Measurements from ENCODE around the gene C1orf116. TPM values are rescaled to one million over a fixed set of nuclear protein-coding genes. Genes with fewer than 3 reads are reported as not detected.

Gene C1orf116
- total RNA-seq, 6 donors from 2014 or later, result 92.5 to 222 (median 193) TPM

DNA sequence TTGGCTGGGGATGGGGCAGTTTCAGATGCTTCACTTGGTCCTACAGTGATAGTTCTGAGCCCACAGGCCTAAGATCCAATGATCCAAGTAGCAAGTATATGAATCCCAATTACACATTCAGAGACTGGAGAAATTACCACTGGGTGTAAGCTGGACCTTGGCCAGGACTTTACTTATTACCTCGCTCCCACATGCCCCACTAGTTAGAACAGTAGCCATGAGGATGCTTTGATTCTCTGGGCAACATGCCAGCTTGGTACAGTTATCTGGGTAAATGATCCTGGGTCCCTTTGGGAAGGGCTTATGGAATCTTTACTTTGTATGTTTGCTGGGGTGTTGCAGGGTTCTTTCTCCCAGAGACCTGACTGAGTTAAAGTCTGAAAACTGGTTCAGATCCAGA is 57.2 kb downstream of the C1orf116 start:
- DNase-seq (no peak), ATAC-seq (ENCODE audit: low FRiP score in 2 of 2) (no peak)
- H3K9me3 ChIP-seq, result no peaks in the 10 kb centered on the region
- no peak overlapping the region for H3K4me3 ChIP-seq
- H3K27ac ChIP-seq, result no peak overlapping the region
- 91 to 93% methylated on average over 1 of the region's 1 CpG for WGBS, 2 donors
- no peaks in the 10 kb centered on the region for H3K27me3 ChIP-seq
- H3K36me3 ChIP-seq, result no peaks in the 10 kb centered on the region
- TF ChIP-seq, protein P1, sequence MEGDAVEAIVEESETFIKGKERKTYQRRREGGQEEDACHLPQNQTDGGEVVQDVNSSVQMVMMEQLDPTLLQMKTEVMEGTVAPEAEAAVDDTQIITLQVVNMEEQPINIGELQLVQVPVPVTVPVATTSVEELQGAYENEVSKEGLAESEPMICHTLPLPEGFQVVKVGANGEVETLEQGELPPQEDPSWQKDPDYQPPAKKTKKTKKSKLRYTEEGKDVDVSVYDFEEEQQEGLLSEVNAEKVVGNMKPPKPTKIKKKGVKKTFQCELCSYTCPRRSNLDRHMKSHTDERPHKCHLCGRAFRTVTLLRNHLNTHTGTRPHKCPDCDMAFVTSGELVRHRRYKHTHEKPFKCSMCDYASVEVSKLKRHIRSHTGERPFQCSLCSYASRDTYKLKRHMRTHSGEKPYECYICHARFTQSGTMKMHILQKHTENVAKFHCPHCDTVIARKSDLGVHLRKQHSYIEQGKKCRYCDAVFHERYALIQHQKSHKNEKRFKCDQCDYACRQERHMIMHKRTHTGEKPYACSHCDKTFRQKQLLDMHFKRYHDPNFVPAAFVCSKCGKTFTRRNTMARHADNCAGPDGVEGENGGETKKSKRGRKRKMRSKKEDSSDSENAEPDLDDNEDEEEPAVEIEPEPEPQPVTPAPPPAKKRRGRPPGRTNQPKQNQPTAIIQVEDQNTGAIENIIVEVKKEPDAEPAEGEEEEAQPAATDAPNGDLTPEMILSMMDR (IDR thresholded peaks at IDR 0.05), result no peak
- TF ChIP-seq POLR2A (IDR thresholded peaks at IDR 0.05) (no peak), EP300 (IDR thresholded peaks at IDR 0.05) (no peak), POLR2AphosphoS5 (IDR thresholded peaks at IDR 0.05) (no peak)
- peaks cover 0 to 7% (median 0%) of the 10 kb centered on the region in 4 donors for H3K4me1 ChIP-seq

- no peaks in the 10 kb centered on the region for H3K36me3 ChIP-seq
- no peak overlapping the region for H3K27ac ChIP-seq
- 87 to 100% methylated on average over 1 to 3 of the region's 3 CpGs for WGBS, 2 donors
- H3K4me1 ChIP-seq, result peaks cover 0 to 6% (median 1%) of the 10 kb centered on the region in 4 donors
- no peak overlapping the region for H3K4me3 ChIP-seq
- no peak for ATAC-seq (ENCODE audit: low FRiP score in 2 of 2)
- no peaks in the 10 kb centered on the region for H3K27me3 ChIP-seq
- TF ChIP-seq EP300 (IDR thresholded peaks at IDR 0.05), result no peak
- TF ChIP-seq POLR2A (IDR thresholded peaks at IDR 0.05), result no peak
- DNase-seq, result no peak
- H3K9me3 ChIP-seq, result no peaks in the 10 kb centered on the region
These were observed 58.4 kb downstream of the C1orf116 start for GRCh38 chr1:206974140-206974539.

DNA sequence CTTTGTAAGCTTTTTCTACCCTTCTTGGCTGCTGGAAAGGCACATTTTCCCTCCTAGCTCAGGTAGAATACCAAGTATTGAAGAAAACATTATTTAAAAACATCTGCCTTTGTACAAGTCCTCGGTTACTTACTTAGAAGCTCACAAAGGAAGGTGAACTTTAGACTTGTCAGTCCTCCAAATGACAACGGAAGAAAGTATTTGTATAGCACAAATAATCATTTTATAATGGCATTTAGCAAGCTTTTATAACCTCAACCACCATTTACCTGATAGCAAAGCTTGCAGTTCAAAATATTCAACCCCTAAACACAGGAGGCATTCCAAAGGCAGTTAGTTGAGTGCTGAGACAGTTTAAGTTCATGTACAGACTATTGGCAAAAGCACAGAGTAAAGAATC is 59.8 kb downstream of the C1orf116 start:
- WGBS, 2 donors, result 60 to 68% methylated on average over 2 of the region's 2 CpGs
- TF ChIP-seq EP300 (IDR thresholded peaks at IDR 0.05), result no peak
- no peak for TF ChIP-seq POLR2AphosphoS5 (IDR thresholded peaks at IDR 0.05)
- TF ChIP-seq, protein P1 (IDR thresholded peaks at IDR 0.05), result no peak
- TF ChIP-seq POLR2A (IDR thresholded peaks at IDR 0.05), result no peak
- no peaks in the 10 kb centered on the region for H3K9me3 ChIP-seq

DNA sequence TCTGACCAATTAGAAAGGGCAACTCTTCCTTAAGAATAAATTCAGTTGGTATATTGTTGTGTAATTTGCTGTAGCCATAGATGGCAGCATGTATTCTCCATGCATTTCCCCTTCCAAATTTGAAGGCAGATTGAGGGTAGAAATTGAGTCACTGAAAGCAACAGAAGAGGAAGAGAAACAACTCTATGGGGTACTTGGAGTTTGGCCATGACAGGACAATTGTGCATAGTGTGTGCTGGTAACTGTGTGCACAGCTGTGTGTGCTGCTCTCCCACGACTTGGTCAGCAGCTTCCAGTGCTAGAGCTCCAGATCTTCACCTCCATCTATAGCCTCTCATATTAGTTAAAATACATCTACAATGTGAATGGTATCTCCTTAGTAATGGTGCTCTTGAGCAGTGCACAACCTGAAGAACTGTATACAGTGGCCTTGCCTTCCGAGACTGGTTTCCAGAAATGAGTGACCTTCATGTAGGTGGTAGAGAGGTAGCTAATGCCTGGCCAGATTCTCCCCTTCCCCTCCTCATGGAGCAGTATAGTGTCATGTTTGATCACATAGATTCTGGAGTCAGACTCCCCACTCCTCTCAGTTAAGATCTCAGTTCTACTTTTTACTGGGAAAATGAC is 61.4 kb downstream of the C1orf116 start:
- Histone ChIP-seq H3K36me3 (no peaks in the 10 kb centered on the region), H3K4me1 (peaks cover 8 to 16% (median 13%) of the 10 kb centered on the region in 4 donors), H3K9me3 (no peaks in the 10 kb centered on the region), H3K4me3 (no peak overlapping the region), H3K27ac (no peak overlapping the region), H3K27me3 (no peaks in the 10 kb centered on the region)
- WGBS, 2 donors, result 75 to 81% methylated on average over 2 of the region's 2 CpGs
- DNase-seq (no peak), ATAC-seq (ENCODE audit: low FRiP score in 2 of 2) (peak in 1 of 2 donors; percentile 29)
- no peak for TF ChIP-seq EP300 (IDR thresholded peaks at IDR 0.05)
- TF ChIP-seq POLR2AphosphoS5 (IDR thresholded peaks at IDR 0.05), result no peak
- TF ChIP-seq, protein P1 (IDR thresholded peaks at IDR 0.05), result no peak
- TF ChIP-seq POLR2A (IDR thresholded peaks at IDR 0.05), result no peak

More for the DNA sequence above, 59.8 kb downstream of the C1orf116 start:
- DNase-seq (no peak), ATAC-seq (ENCODE audit: low FRiP score in 2 of 2) (no peak)
- H3K4me3 ChIP-seq, result no peak overlapping the region
- H3K36me3 ChIP-seq, result no peaks in the 10 kb centered on the region
- no peak overlapping the region for H3K27ac ChIP-seq
- H3K27me3 ChIP-seq, result no peaks in the 10 kb centered on the region
- peaks cover 0 to 9% (median 5%) of the 10 kb centered on the region in 4 donors for H3K4me1 ChIP-seq

DNA sequence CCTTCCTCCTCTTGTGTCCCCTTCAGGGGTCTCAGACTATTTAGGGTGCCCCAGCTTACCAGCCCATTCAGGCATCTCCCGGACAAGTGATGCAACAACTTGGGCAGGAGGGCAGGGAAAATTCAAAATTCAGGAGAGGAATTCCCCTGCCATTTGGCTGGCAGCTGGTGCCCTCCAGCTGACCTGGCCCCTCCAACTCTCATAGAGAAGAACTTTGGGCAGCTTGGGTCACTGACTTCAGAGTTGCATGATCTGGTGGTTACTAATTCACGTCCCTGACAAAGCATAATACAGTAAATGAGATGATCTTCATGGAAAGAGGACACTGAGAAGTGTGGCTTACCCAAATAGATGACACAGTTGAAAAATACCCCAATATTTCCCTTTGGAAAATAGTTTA is 62.1 kb downstream of the C1orf116 start, which contains the start of gene FCAMR:
Gene FCAMR, minus strand, starts transcription at position 15 of the 400 bp plus-strand sequence. CDS start 335 bp downstream, outside the sequence.
- TF ChIP-seq, protein P1 (IDR thresholded peaks at IDR 0.05), result no peak
- TF ChIP-seq POLR2A (IDR thresholded peaks at IDR 0.05), result no peak
- no peak for TF ChIP-seq POLR2AphosphoS5 (IDR thresholded peaks at IDR 0.05)
- TF ChIP-seq EP300 (IDR thresholded peaks at IDR 0.05), result no peak
- Histone ChIP-seq H3K36me3 (no peaks in the 10 kb centered on the region), H3K27me3 (no peaks in the 10 kb centered on the region), H3K4me1 (peaks cover 8 to 16% (median 13%) of the 10 kb centered on the region in 4 donors), H3K27ac (no peak within 1 kb of the TSS), H3K9me3 (no peaks in the 10 kb centered on the region), H3K4me3 (no peak within 1 kb of the TSS)
- WGBS, 2 donors, result 53 to 67% methylated on average over 2 of the region's 2 CpGs
- no peak for DNase-seq
- no peak for ATAC-seq (ENCODE audit: low FRiP score in 2 of 2)
